HG02884 (cell line): ENCODE measurements around the gene PHACTR3.
"Not testable (repeated sequence)": the region's sequence is repeated elsewhere in the genome, so short reads cannot be mapped to it uniquely, and the experiment has no call there.

Experiments
- ATAC-seq: cut with Tn5 transposase; IDR thresholded peaks from one replicate; pipeline ENCODE4 v1.9.1; 2021; ENCODE audit warnings: mild to moderate bottlenecking, moderate library complexity; ENCODE audit not compliant: unreplicated experiment

PHACTR3 gene

GRCh38 chr20:59836767-59837166 lies 232.4 kb downstream of the PHACTR3 start:
- no peak for ATAC-seq

DNA sequence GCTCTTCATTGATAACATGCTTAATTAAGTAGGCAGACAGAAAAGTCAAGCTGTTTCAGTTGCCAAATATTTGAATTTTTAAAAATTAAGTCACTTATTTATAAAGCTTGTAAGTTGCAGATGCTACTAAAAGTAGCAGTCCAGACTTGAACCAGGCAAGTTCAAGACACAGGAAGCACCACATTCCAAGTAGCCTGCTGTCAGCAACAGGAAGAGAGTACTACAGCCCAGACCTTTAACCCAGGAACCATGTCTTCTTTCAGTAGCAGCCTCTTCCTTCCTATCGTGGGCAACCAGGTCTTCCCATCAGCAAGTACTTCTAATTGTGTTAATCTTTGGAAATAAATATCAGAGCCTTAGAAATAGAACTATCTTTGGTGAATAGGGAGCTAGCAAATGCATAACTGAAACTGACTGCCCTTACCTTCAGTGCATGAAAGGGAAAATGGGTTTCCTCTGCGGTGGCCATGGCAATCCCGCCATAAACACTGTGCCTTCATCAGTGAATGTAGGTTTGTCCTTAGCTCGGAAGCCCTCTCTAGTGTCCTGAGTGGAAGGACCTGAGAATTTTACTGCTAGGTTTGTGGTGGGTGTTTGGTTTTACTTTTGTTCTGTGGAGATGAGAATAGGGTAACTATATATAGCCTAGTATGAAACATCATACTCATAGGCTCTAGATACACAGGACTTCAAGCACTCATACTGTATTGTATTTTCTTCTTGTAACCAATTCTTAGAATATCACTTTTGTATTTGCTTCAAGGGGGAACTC lies 233.5 kb downstream of the PHACTR3 start:
- ATAC-seq, result peak; percentile 84

DNA sequence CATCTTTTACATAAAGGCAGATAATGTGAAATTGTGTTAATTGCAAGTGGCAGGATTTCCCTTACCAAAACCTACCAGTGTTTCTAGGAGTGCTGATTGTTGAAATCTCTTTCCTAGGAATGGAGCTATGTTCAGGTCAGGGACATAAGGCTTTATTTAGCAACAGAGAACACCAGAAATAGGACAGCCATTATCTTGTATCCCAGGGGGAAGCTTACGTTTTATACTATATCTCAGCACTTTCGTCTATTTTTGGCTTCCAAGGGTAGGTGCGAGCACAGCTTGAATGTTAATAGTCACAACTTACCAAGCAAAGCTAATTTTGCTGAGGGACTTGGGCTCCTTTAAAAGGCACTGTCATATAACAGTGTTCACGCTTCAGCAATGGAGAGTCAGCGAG lies 235.1 kb downstream of the PHACTR3 start:
- no peak for ATAC-seq

DNA sequence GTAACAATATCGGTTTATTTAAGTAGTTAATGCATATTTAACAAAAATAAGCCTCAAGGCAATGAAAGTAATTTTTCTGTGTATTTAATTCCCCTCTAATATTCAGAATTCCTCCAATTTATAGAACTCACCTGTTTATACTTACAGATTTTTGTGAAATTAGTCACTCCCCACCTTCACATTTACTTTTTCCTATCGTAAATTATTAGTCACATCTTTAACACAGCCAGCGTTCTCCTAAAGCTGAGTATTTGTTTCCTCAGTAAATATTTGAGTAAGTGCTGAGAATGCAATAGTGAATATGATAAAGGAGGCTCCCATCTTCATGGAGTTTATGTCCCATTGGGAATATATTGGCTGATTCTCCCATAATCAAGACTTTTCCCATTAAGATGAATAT lies 241.1 kb downstream of the PHACTR3 start:
- ATAC-seq, result no peak

DNA sequence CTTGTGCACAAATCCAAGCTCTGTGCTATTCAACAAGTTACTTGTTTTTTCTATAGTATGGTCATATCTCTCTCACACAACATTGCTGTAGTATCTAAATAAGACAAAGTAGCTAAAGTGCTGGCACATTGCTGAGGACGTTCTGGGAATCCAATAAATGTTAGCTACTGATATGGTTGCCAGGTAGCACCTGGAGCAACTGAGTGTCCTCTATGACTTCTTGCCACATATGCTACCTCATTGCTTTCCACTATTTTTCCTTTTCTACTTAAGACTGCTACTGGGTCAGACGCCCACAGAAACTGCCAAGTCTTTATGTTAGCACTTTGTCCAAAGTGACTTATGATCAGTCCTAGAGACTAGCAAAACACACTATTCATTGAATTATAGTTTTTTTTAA lies 243.8 kb downstream of the PHACTR3 start:
- ATAC-seq, result no peak

DNA sequence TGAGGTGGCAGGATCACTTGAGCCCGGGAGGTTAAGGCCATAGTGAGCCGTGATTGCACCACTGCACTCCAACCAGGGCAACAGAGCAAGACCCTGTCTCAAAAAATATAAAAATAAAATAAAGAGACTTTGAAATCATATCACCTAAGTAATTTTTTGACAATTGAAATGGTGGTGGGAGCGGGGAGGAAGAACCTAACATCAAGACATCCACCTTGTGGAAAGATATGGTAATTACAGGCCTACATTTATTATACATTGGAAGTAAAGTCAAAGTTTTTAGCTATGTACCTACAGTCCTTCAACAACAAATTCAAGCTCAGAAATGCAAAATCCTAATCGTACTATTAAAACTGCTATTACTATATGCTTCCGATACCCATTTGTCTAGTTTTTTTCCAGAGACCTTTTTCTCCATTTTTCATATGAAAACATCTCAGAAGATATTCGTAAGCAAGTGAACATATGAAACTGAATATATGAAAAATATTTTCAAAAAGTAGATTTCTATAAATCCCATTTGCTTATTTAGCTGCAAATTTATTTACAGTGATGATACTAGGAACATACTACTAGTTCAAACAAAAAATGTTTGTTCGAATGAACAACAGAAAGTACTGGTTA lies 245.8 kb downstream of the PHACTR3 start:
- no peak for ATAC-seq

DNA sequence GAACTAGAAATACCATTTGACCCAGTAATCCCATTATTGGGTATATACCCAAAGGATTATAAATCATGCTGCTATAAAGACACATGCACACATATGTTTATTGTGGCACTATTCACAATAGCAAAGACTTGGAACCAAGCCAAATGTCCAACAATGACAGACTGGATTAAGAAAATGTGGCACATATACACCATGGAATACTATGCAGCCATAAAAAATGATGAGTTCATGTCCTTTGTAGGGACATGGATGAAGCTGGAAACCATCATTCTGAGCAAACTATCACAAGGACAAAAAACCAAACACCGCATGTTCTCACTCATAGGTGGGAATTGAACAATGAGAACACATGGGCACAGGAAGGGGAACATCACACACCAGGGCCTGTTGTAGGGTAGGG lies 252.2 kb downstream of the PHACTR3 start:
- ATAC-seq, result not testable (repeated sequence)

- ATAC-seq, result not testable (repeated sequence)
Measured at GRCh38 chr20:59856941-59857340, 252.6 kb downstream of the PHACTR3 start.

DNA sequence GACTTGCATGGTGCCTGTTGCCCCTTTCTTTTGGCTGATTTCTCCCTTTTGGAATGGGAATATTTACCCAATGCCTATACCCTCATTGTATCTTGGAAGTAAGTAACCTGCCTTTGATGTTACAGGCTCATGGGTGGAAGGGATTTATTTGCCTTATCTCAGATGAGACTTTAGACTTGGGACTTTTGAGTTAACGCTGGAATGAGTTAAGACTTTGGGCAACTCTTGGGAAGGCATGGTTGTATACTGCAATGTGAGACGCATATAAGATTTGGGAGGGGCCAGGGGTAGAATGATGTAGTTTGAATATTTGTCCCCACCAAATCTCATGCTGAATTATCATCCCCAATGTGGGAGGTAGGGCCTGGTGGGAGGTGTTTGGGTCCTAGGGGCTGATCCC lies 253.6 kb downstream of the PHACTR3 start:
- ATAC-seq, result no peak

DNA sequence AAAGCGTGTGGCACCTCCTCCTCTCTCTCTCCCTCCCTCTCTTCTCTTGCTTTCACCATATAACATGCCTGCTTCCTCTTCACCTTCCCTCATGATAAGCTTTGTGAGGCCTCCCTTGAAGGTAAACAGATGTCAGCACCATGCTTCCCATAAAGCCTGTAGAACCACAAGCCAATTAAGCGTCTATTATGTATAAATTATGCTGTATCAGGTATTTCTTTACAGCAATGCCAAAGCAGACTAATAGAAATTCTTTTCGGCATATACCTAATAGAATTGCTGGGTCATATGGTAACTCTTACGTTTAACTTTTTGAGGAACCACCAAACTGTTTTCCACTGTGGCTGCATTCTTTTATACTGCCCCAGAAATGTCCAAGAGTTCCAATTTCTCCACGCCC lies 254.1 kb downstream of the PHACTR3 start:
- ATAC-seq, result no peak

DNA sequence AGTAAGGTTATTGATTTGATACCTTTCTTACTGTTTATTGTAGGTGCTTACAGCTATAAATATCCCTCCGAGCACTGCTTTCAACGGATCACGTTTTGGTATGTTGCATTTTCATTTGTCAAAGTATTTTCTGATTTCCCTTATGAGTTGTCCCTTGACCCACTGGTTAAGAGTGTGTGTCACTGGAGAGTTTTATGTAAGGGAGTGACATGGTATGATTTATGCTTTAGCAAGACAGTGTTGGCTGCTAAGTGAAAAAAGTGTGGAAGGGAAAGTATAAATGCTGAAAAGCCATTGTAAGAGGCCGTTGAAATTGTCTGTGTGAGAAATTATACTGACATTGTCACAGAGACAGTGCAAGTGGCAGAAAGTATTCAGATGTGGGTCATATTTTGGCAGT lies 257.1 kb downstream of the PHACTR3 start:
- no peak for ATAC-seq

DNA sequence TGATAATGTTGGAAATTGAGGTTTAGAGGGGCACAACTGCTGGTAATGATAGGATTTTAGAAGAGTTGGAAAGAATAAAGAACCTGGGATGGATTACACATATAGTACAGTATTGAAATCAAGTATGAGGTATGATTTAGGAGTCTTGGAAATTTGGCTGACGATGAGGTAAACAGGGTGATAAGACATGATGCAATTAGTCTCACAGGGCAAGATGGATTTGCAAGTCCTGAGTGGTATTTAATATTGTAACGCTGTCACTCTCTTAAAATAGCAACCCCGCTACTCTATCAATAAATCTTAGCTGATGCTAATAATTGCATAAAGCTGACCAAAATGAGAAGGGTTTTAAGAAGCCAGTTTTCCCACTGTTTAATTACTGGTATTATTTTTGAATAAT lies 258.7 kb downstream of the PHACTR3 start:
- no peak for ATAC-seq

DNA sequence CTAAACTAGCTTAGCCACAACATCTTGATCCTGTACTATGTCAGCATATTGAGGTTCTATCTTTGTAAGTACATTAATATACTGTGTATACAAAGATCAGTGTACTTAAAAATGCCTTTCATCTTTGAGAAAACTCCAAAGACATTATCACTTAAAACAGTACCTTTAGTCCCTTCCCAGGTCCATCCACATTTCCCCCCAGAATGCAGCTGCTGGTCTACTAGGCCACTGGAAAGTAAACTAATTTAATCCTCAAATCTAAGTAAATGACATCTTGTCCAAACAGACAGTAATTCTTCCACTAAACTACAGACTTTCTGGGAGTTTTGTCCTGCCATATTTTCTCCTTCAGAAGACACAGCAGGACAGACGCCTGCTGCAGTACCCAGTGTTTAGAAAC lies 260.4 kb downstream of the PHACTR3 start:
- no peak for ATAC-seq

DNA sequence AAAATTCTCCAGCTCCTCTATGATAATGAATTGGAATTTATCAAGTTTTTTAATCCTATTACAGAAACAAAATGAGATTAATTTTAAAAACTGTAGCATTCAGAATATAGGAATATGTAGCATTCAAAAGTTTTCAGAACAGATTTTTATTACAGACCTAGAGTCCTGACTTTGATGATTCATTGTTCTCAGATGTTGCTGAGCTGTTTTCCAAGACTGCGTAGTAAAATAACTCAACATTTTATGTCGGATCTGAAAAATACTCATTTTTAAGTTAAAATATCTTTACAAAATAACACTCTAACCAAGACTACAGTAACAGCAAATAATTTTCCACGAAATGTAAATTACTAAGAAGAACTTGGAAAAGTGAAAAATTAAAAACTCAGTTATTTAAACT lies 262.0 kb downstream of the PHACTR3 start:
- ATAC-seq, result no peak

DNA sequence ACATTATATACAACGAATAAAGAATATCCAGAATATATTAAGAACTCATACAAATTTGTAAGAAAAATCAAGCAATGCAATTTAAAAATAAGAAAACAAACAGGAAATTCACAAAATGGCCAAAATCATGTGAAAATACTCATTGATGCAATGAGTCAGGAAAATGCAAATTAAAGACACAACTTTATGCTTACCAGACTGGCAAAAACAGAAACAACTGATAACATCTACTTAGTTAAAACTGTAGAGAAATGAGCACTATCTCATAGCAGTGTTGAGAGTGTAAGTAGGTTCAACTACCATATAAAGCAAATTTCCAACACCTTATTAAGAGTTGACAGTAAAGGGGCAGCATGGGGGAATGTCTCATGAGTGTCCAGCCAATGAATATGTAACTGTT lies 266.8 kb downstream of the PHACTR3 start:
- no peak for ATAC-seq

DNA sequence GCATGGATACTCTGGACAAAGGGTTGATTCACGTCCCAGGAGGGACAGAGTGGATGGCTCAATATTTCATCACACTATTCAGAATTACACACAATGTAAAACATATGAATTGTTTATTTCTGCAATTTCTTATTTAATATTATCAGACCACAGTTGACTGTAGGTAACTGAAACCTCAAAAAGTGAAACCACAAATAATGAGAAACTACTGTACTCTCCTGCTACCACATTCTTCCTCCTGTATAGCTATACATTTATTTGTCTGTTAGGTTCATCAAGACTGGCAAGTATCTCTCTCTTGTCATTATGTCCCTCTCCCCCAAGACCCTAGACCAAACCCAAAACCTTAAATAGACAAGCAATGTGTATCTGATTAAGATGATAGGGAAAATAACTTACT lies 269.1 kb downstream of the PHACTR3 start:
- ATAC-seq, result no peak

DNA sequence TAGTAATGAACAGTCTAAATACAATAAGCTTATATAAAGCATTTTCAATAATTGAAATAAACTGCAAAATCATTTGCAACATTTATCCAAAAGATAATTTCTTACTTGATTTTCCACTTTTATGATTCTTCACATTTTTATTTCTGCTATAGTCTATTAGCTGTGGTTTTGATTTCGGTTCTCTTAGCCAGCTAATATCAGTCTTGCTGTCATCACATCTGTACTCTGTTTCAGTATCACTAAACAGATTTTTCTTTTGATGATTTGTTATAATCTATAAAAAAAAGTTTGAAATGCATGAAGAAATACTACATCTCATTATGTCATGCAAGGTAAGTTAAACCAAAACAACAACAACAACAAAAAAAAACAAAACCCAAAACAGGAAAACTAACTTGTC lies 275.9 kb downstream of the PHACTR3 start:
- ATAC-seq, result no peak

DNA sequence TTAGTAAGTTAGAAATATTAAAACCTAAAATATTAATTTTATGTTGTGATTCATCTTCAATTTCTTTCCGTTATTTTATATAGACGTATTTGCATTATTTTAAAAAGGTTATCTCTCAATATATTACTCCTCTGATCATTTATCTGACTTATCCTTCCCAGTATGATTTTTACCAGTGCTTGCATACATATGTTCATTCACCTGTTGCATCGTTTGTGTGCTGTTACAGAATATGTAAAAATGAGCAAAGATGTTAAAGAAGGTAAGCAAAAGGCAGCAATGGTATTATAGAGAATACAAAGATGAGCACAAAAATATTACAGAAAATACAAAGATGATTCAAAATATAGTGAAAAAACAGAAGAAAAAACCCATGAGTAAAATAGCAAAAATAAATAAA lies 280.2 kb downstream of the PHACTR3 start:
- ATAC-seq, result no peak

DNA sequence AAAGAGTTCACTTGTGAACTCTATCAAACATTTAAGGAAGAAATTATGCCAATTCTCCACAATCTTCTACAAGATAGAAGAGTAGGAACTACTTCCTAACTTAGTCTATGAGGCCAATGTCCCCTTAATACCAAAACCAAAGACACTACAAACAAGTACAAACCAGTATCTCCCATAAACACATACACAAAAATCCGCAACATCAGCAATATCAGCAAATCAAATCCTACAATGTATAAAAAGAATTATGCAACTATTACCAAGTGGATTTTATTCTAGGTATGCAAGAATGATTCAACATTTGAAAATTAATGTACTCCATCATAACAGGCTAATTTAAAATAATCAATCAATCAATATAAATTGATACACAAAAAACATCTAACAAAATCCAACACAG lies 283.7 kb downstream of the PHACTR3 start:
- no peak for ATAC-seq

GRCh38 chr20:59890035-59890434 lies 285.7 kb downstream of the PHACTR3 start:
- not testable (repeated sequence) for ATAC-seq

GRCh38 chr20:59891581-59891980 lies 287.2 kb downstream of the PHACTR3 start:
- peak; percentile 45 for ATAC-seq

DNA sequence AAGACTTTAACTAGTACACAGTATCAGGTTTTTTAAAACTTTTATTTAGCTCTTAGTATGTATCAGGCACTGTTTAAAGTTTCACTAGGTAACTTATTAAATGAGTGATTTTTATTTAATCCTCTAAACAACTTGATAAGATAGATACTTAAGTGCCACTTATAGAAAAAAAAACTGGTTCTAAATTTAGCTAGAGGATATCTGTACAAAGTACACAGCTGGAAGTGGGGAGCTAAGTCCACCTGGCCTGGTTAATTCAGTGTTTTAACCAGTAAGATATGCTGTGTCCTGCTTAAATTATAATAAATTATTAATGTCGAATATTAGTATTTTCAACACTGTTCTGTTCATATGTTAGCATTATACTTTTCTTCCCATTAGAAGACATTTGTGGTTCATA lies 291.6 kb downstream of the PHACTR3 start:
- ATAC-seq, result no peak
